ENCODE data around the gene ASL. TPM values are rescaled to one million over a fixed set of nuclear protein-coding genes. Genes with fewer than 3 reads are reported as not detected.
A peak's percentile ranks its signal among the peaks of the same experiment; 100 is the strongest.
"Not testable (repeated sequence)": the region's sequence is repeated elsewhere in the genome, so short reads cannot be mapped to it uniquely, and the experiment has no call there.

The ASL gene
- total RNA-seq, 2 donors from 2014 or later = 9.2 to 13.0 TPM

- Histone ChIP-seq H3K36me3 (no peaks in the 10 kb centered on the region), H3K4me3 (peak within 1 kb of the TSS; percentile 75 to 94), H3K27me3 (no peaks in the 10 kb centered on the region), H3K9me3 (no peaks in the 10 kb centered on the region), H3K27ac (peak within 1 kb of the TSS; percentile 97), H3K4me1 (peaks cover 0 to 48% of the 10 kb centered on the region in 2 donors)
- no peak for TF ChIP-seq CTCF (IDR thresholded peaks at IDR 0.05)
- DNase-seq (ENCODE audit: low spot score) = peak; percentile 84
These were observed 39.4 kb downstream of the ASL start, which contains the start of gene CRCP for GRCh38 chr7:66114743-66115649. Gene CRCP, plus strand, starts transcription at chr7:66114847. Its CDS starts 116 bp downstream, at chr7:66114963.

- H3K36me3 ChIP-seq; H3K4me3 ChIP-seq; H3K27ac ChIP-seq; H3K9me3 ChIP-seq; DNase-seq (ENCODE audit: low spot score); H3K27me3 ChIP-seq: not testable (repeated sequence)
- peaks cover 0 to 50% of the 10 kb centered on the region in 2 donors for H3K4me1 ChIP-seq
These were observed 41.2 kb downstream of the ASL start for GRCh38 chr7:66116680-66117420.

- no peaks in the 10 kb centered on the region for H3K27me3 ChIP-seq
- TF ChIP-seq CTCF (IDR thresholded peaks at IDR 0.05) = no peak
- H3K36me3 ChIP-seq = no peaks in the 10 kb centered on the region
- no peaks in the 10 kb centered on the region for H3K9me3 ChIP-seq
- H3K27ac ChIP-seq = no peak overlapping the region
- H3K4me3 ChIP-seq = no peak overlapping the region
- H3K4me1 ChIP-seq = peaks cover 0 to 50% of the 10 kb centered on the region in 2 donors
- no peak for DNase-seq (ENCODE audit: low spot score)
These were observed 43.0 kb downstream of the ASL start for GRCh38 chr7:66118603-66119002.

GRCh38 chr7:66119245-66119850 is 43.7 kb downstream of the ASL start:
- Histone ChIP-seq H3K4me1 (peaks cover 0 to 50% of the 10 kb centered on the region in 2 donors), H3K4me3 (no peak overlapping the region), H3K36me3 (no peaks in the 10 kb centered on the region), H3K9me3 (no peaks in the 10 kb centered on the region), H3K27ac (peak overlapping the region in 1 of 2 donors; percentile 21), H3K27me3 (no peaks in the 10 kb centered on the region)
- DNase-seq (ENCODE audit: low spot score) = no peak
- TF ChIP-seq CTCF (IDR thresholded peaks at IDR 0.05) = no peak

GRCh38 chr7:66123175-66123528 is 47.5 kb downstream of the ASL start:
- Histone ChIP-seq H3K9me3 (no peaks in the 10 kb centered on the region), H3K4me1 (peaks cover 0 to 57% of the 10 kb centered on the region in 2 donors), H3K36me3 (no peaks in the 10 kb centered on the region), H3K27me3 (no peaks in the 10 kb centered on the region), H3K27ac (no peak overlapping the region), H3K4me3 (no peak overlapping the region)
- no peak for TF ChIP-seq CTCF (IDR thresholded peaks at IDR 0.05)
- DNase-seq (ENCODE audit: low spot score) = no peak

- peaks cover 0 to 44% of the 10 kb centered on the region in 2 donors for H3K4me1 ChIP-seq
- H3K36me3 ChIP-seq; H3K9me3 ChIP-seq; DNase-seq (ENCODE audit: low spot score); H3K27me3 ChIP-seq; H3K4me3 ChIP-seq: not testable (repeated sequence)
- peak overlapping the region in 1 of 2 donors; percentile 49 for H3K27ac ChIP-seq
These were observed 48.9 kb downstream of the ASL start for GRCh38 chr7:66124569-66124861.

All from right atrium auricular region (tissue), 2 donors.